A673 (cell line): ENCODE measurements around the gene XIRP2. TPM values are rescaled to one million over a fixed set of nuclear protein-coding genes. Genes with fewer than 3 reads are reported as not detected.

Experiments
- BruUV-seq: library from RNA; stranded (reverse); fragments of 400-500 nt; replicated peaks from 2 replicates; lab custom pipeline; 2021; lab: Mats Ljungman, UMichigan
- CTCF ChIA-PET: fragments of 300-600 bp; sonication (Branson Sonifier 250); formaldehyde crosslinking; loops from one replicate; lab custom pipeline; 2022; ENCODE audit warnings: antibody characterized with exemption; lab: Charles Lee
- POLR2A ChIA-PET: fragments of 300-600 bp; sonication (Branson Sonifier 250); formaldehyde crosslinking; loops from one replicate; lab custom pipeline; 2022; ENCODE audit warnings: antibody characterized with exemption; ENCODE audit not compliant: low non-redundant PET; lab: Charles Lee
- DNase-seq: peaks from one replicate; pipeline ENCODE4 v3.0.0-alpha.2; 2015; ENCODE audit warnings: low spot score
- H3K27ac ChIP-seq: fragments of 200-600 bp; sonication (generic); 2 replicates; pipeline ENCODE4 v1.5.1; 2016; ENCODE audit warnings: mixed run types, low read depth, mild to moderate bottlenecking, mixed read lengths, antibody characterized with exemption, low read length; ENCODE audit not compliant: poor library complexity, severe bottlenecking
- H3K27me3 ChIP-seq: fragments of 200-600 bp; sonication (generic); replicated peaks from 2 replicates; pipeline ENCODE4 v1.6.1; 2017; ENCODE audit warnings: mixed run types, low read depth, mild to moderate bottlenecking, mixed read lengths, antibody characterized with exemption, low read length; ENCODE audit not compliant: insufficient read depth, poor library complexity
- H3K36me3 ChIP-seq: fragments of 200-600 bp; sonication (generic); 2 replicates; pipeline ENCODE4 v1.6.1; 2016; ENCODE audit warnings: mixed run types, mild to moderate bottlenecking, mixed read lengths, antibody characterized with exemption, low read length; ENCODE audit not compliant: insufficient read depth, poor library complexity, severe bottlenecking
- H3K4me1 ChIP-seq: fragments of 200-600 bp; sonication (generic); 2 replicates; pipeline ENCODE4 v1.6.1; 2017; ENCODE audit warnings: mixed run types, mild to moderate bottlenecking, mixed read lengths, antibody characterized with exemption, low read length; ENCODE audit not compliant: insufficient read depth, poor library complexity, severe bottlenecking
- H3K4me3 ChIP-seq: fragments of 200-600 bp; sonication (generic); 2 replicates; pipeline ENCODE4 v1.5.1; 2016; ENCODE audit warnings: low read depth, mixed run types, mild to moderate bottlenecking, mixed read lengths, low read length; ENCODE audit not compliant: poor library complexity, severe bottlenecking
- H3K9me3 ChIP-seq: fragments of 200-600 bp; sonication (generic); 2 replicates; pipeline ENCODE4 v1.6.1; 2016; ENCODE audit warnings: mixed run types, low read depth, mild to moderate bottlenecking, mixed read lengths, antibody characterized with exemption, low read length; ENCODE audit not compliant: poor library complexity, severe bottlenecking
- EZH2 ChIP-seq: fragments of 200-600 bp; sonication (generic); IDR thresholded peaks from 2 replicates; pipeline ENCODE4 v1.6.1; 2017; ENCODE audit warnings: borderline replicate concordance, low read depth, mild to moderate bottlenecking, mixed read lengths, antibody characterized with exemption, low read length; ENCODE audit not compliant: poor library complexity, severe bottlenecking
- intact Hi-C: fragments of 100-400 bp; cut with micrococcal nuclease; formaldehyde crosslinking; loops from one replicate; pipeline ENCODE4 v1.10.0; 2022; ENCODE audit not compliant: unreplicated experiment
- total RNA-seq: library from RNA; stranded (reverse); gene quantifications from 2 replicates; pipeline ENCODE4 v1.2.3, GENCODE V29; 2021
- TF ChIP-seq, protein P1 (sequence below): fragments of 300-800, 200-600 bp; sonication (generic); conservative IDR thresholded peaks from 2 replicates; pipeline ENCODE4 v1.5.1; 2017; ENCODE audit warnings: low read depth, mild to moderate bottlenecking, antibody characterized with exemption, low read length, moderate library complexity, mixed read lengths

The XIRP2 gene
- total RNA-seq, 1 experiment from 2014 or later: 0.04 TPM

DNA sequence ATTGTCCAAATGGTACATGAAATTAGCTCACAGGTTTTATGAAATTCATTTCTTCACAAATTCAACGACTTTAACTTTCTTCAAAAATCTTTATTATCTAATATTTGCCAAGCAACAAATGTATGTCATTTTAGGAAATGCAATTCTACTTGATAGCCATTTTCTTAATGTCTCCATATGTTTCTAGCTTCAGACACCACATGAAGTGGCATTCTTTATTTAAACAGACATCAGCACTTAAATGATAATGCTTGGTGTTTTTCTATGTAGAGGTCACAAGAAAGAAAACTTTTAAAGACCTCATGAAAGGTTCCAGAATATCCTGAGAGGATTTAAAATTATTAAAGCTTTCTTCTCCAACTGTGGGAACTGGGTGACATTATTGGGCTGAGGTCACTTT is 44.2 kb upstream of the XIRP2 start:
- intact Hi-C loops: no loop called here
- ChIA-PET POLR2A (no interaction called here), CTCF (no interaction called here)
- Histone ChIP-seq H3K4me1 (no peaks in the 10 kb centered on the region), H3K9me3 (no peaks in the 10 kb centered on the region), H3K4me3 (no peak overlapping the region), H3K36me3 (no peaks in the 10 kb centered on the region), H3K27ac (no peak overlapping the region), H3K27me3 (no peaks in the 10 kb centered on the region)
- no TSS peak for BruUV-seq
- DNase-seq: no peak
- TF ChIP-seq, protein P1, sequence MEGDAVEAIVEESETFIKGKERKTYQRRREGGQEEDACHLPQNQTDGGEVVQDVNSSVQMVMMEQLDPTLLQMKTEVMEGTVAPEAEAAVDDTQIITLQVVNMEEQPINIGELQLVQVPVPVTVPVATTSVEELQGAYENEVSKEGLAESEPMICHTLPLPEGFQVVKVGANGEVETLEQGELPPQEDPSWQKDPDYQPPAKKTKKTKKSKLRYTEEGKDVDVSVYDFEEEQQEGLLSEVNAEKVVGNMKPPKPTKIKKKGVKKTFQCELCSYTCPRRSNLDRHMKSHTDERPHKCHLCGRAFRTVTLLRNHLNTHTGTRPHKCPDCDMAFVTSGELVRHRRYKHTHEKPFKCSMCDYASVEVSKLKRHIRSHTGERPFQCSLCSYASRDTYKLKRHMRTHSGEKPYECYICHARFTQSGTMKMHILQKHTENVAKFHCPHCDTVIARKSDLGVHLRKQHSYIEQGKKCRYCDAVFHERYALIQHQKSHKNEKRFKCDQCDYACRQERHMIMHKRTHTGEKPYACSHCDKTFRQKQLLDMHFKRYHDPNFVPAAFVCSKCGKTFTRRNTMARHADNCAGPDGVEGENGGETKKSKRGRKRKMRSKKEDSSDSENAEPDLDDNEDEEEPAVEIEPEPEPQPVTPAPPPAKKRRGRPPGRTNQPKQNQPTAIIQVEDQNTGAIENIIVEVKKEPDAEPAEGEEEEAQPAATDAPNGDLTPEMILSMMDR: no peak
- no peak for TF ChIP-seq EZH2

DNA sequence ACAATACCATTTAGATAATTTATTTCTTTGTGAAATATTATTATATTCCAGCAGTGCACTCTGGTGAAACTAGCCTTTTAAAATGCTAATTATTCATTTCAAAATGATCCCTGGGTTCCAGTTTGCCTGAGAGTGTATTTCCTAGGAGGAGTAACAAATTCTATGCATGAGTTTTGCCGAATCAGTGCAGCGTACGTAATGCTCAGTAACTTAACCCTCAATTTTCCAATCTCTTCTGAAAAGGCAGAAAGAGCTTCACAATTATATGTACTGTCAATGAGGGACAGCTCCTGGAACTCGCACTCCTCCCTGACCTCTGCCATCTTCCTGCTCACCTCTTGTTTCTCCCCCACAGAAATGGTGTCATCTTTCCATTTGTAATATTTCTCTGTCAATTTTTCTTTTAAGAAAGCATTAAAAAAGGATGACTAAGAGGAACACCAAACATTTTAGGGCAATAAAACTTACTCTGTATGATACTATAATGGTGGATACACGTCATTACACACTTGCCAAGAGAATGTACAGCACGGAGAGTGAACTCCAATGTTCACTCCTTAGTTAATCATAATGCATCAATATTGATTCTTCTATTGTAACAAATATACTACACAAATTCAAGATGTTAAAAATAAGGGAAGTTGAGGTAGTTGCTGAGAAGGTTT is 25.7 kb upstream of the XIRP2 start:
- no peak for TF ChIP-seq EZH2
- TF ChIP-seq, protein P1: no peak
- ChIA-PET POLR2A (no interaction called here), CTCF (no interaction called here)
- Histone ChIP-seq H3K4me3 (no peak overlapping the region), H3K4me1 (peaks cover 6% of the 10 kb centered on the region), H3K36me3 (no peaks in the 10 kb centered on the region), H3K27ac (no peak overlapping the region), H3K9me3 (no peaks in the 10 kb centered on the region), H3K27me3 (no peaks in the 10 kb centered on the region)
- no peak for DNase-seq
- intact Hi-C loops: no loop called here
- no TSS peak for BruUV-seq

DNA sequence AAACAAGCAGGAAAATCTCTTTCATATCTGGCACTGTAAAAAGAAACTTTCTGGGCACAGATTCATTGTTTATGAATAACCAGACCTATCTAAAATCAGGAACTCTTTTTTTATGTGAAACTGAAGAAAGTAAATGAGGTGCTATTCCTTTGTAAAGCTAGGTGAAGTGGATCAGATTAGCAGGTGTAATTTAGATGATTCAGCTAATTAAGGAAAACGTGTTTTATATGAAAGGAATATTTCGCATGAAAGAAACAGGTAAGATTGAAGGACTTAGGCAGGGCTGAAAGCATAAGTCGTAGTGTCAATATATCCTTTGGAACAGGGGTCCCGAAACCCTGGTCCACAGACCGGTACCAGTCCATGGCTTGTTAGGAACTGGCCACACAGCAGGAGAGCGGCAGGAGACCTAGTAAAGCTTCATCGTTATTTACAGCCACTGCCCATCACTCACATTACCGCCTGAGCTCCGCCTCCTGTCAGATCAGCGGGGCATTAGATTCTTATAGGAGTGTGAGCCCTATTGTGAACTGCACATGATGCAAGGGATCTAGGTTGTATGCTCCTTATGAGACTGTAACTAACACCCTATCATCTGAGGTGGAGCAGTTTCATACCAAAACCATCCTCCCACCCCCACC is 20.3 kb upstream of the XIRP2 start:
- Histone ChIP-seq H3K27me3 (no peaks in the 10 kb centered on the region), H3K27ac (no peak overlapping the region), H3K9me3 (no peaks in the 10 kb centered on the region), H3K4me3 (no peak overlapping the region), H3K4me1 (no peaks in the 10 kb centered on the region), H3K36me3 (no peaks in the 10 kb centered on the region)
- no TSS peak for BruUV-seq
- CTCF ChIA-PET: no interaction called here
- POLR2A ChIA-PET: no interaction called here
- DNase-seq: no peak
- intact Hi-C loops: no loop called here
- TF ChIP-seq, protein P1: no peak
- TF ChIP-seq EZH2: no peak
